Brain microvascular endothelial cell (primary cell): ENCODE measurements around the gene SLC4A8.
"Not testable (repeated sequence)": the region's sequence is repeated elsewhere in the genome, so short reads cannot be mapped to it uniquely, and the experiment has no call there.

Experiments used
- DNase-seq: peaks from one replicate; pipeline ENCODE4 v3.0.0-alpha.2; 2020
- H3K27ac ChIP-seq: fragments of 250-450 bp; sonication (Bioruptor Pico); 2 replicates; pipeline ENCODE4 v1.5.1; 2020; ENCODE audit warnings: mild to moderate bottlenecking, moderate library complexity
- H3K27me3 ChIP-seq: fragments of 250-450 bp; sonication (Bioruptor Pico); replicated peaks from 2 replicates; pipeline ENCODE4 v1.5.1; 2020; ENCODE audit warnings: mild to moderate bottlenecking
- H3K36me3 ChIP-seq: fragments of 250-450 bp; sonication (Bioruptor Pico); replicated peaks from 2 replicates; pipeline ENCODE4 v1.5.1; 2020; ENCODE audit warnings: mild to moderate bottlenecking
- H3K4me3 ChIP-seq: 2 replicates; pipeline ENCODE4 v1.5.1; 2011; ENCODE audit warnings: low read depth, mild to moderate bottlenecking, control low read depth, low read length, moderate library complexity
- in situ Hi-C: cut with HindIII; loops from 2 replicates; pipeline ENCODE4 v1.10.0; 2017; ENCODE audit warnings: low sequenced_read_pairs, low pct_ligation_motif_present
- TF ChIP-seq, protein P1 (sequence below): IDR thresholded peaks from 2 replicates; pipeline ENCODE4 v1.5.1; 2011; ENCODE audit warnings: low read depth, mild to moderate bottlenecking, moderate library complexity, low read length, control low read depth, inconsistent platforms; ENCODE audit errors: missing control alignments

Gene SLC4A8

DNA sequence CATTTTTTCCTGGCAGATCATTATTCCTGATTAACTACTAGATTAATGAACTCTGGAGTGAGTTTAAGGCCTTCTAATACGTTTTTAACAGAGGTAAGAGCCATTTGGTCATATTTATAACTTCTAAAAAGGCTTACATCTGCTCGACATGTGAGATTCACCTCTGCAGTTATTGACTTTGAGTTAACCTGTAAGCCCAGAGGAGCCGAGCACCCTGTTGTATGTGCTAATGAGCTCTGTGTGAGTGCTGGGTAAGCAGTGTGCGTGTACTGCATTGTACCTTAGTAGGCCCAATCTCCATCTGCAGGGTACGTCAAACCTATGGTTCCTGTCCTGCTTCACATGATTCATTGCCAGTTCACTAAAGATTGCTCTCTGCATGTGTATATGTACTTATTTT lies 18.9 kb downstream of the SLC4A8 start:
- Histone ChIP-seq H3K36me3 (no peaks in the 10 kb centered on the region), H3K4me3 (no peak overlapping the region), H3K27ac (no peak overlapping the region), H3K27me3 (no peaks in the 10 kb centered on the region)
- TF ChIP-seq, protein P1, sequence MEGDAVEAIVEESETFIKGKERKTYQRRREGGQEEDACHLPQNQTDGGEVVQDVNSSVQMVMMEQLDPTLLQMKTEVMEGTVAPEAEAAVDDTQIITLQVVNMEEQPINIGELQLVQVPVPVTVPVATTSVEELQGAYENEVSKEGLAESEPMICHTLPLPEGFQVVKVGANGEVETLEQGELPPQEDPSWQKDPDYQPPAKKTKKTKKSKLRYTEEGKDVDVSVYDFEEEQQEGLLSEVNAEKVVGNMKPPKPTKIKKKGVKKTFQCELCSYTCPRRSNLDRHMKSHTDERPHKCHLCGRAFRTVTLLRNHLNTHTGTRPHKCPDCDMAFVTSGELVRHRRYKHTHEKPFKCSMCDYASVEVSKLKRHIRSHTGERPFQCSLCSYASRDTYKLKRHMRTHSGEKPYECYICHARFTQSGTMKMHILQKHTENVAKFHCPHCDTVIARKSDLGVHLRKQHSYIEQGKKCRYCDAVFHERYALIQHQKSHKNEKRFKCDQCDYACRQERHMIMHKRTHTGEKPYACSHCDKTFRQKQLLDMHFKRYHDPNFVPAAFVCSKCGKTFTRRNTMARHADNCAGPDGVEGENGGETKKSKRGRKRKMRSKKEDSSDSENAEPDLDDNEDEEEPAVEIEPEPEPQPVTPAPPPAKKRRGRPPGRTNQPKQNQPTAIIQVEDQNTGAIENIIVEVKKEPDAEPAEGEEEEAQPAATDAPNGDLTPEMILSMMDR: no peak
- in situ Hi-C loops: no loop called here
- no peak for DNase-seq

- no peak overlapping the region for H3K27ac ChIP-seq
- TF ChIP-seq, protein P1: no peak
- no peaks in the 10 kb centered on the region for H3K27me3 ChIP-seq
- H3K4me3 ChIP-seq: no peak overlapping the region
- no peaks in the 10 kb centered on the region for H3K36me3 ChIP-seq
- in situ Hi-C loops: no loop called here
- DNase-seq: no peak
Measured at GRCh38 chr12:51448618-51449256, 24.1 kb downstream of the SLC4A8 start.

GRCh38 chr12:51449580-51450246 lies 25.1 kb downstream of the SLC4A8 start:
- Histone ChIP-seq H3K36me3 (no peaks in the 10 kb centered on the region), H3K4me3 (no peak overlapping the region), H3K27ac (no peak overlapping the region), H3K27me3 (no peaks in the 10 kb centered on the region)
- DNase-seq: no peak
- TF ChIP-seq, protein P1: no peak
- in situ Hi-C loops: no loop called here

GRCh38 chr12:51450333-51450732 lies 25.7 kb downstream of the SLC4A8 start:
- Histone ChIP-seq H3K27me3 (no peaks in the 10 kb centered on the region), H3K27ac (no peak overlapping the region), H3K36me3 (no peaks in the 10 kb centered on the region), H3K4me3 (no peak overlapping the region)
- TF ChIP-seq, protein P1: no peak
- in situ Hi-C loops: no loop called here
- DNase-seq: no peak

- in situ Hi-C loops: no loop called here
- TF ChIP-seq, protein P1: no peak
- no peaks in the 10 kb centered on the region for H3K27me3 ChIP-seq
Measured at GRCh38 chr12:51450806-51451205, 26.2 kb downstream of the SLC4A8 start.

GRCh38 chr12:51454016-51454415 lies 29.4 kb downstream of the SLC4A8 start:
- H3K4me3 ChIP-seq, H3K36me3 ChIP-seq, DNase-seq, H3K27me3 ChIP-seq, H3K27ac ChIP-seq, in situ Hi-C loops: not testable (repeated sequence)

More at GRCh38 chr12:51450806-51451205, 26.2 kb downstream of the SLC4A8 start:
- no peak overlapping the region for H3K4me3 ChIP-seq
- no peaks in the 10 kb centered on the region for H3K36me3 ChIP-seq
- H3K27ac ChIP-seq: no peak overlapping the region
- DNase-seq: no peak

DNA sequence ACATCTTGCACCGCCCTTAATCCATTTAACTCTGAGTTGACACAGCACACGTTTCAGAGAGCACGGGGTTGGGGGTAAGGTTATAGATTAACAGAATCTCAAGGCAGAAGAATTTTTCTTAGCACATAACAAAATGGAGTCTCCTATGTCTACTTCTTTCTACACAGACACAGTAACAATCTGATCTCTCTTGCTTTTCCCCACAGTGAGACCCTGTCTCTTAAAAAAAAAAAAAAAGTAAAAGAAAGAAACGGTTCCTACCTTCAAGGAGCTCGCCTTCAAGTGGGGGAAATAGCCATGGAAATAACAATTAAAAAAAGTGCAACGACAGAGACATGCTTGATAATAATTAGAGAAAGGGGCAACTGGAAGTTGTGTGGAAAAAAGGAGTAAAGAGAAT lies 30.4 kb downstream of the SLC4A8 start:
- H3K36me3 ChIP-seq, H3K27ac ChIP-seq, in situ Hi-C loops: not testable (repeated sequence)

More for the DNA sequence above, 30.4 kb downstream of the SLC4A8 start:
- not testable (repeated sequence) for DNase-seq, H3K4me3 ChIP-seq, H3K27me3 ChIP-seq
